Embryonic facial prominence (tissue), 1 donor: ENCODE data around the gene RPRD1A.
"Not testable (repeated sequence)": the region's sequence is repeated elsewhere in the genome, so short reads cannot be mapped to it uniquely, and the experiment has no call there.

Experiments
- DNase-seq: peaks from one replicate; pipeline ENCODE4 v3.0.0-alpha.2; 2016; ENCODE audit errors: extremely low spot score

The RPRD1A gene

GRCh38 chr18:36078751-36079529, 11.6 kb upstream of the RPRD1A start:
- no peak for DNase-seq

GRCh38 chr18:36077764-36078163, 10.4 kb upstream of the RPRD1A start:
- not testable (repeated sequence) for DNase-seq

GRCh38 chr18:36075862-36076587, 8.7 kb upstream of the RPRD1A start:
- no peak for DNase-seq

DNA sequence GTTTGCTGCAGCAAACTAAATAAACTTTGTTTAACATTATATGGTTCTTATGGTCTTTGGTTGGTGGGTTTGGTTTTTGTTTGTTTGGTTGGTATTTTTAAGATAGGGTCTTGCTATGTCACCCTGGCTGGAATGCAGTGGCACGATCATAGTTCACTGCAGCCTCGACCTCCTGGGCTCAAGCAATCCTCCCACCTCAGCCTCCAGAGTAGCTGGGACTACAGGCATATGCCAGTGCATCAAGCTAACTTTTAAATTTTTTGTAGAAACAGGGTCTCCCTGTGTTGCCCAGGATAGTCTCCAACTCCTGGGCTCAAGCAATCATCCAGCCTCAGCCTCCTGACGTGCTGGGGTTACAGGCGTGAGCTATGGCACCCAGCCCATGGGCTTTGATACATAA, 7.1 kb upstream of the RPRD1A start:
- DNase-seq = no peak

GRCh38 chr18:36073676-36074075, 6.3 kb upstream of the RPRD1A start:
- no peak for DNase-seq

- DNase-seq = not testable (repeated sequence)
Measured at GRCh38 chr18:36072406-36072805, 5.0 kb upstream of the RPRD1A start.

DNA sequence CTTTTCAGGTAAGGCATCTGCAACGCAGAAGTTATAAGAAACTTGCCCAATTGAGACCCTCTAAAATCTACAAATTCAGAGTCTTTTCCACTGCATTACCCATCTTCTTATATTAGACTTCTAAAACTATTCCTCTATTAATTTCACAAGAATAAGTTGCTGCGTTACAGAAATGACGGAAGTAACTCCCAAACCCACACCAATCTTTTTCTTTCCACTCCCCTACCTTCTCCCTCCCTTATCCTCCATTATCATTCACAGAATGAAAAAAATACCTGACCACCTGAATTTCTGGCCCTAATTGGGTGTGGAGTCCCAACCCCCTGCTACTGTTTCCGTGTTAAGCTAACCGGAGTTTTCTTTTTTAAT, 689 bp downstream of the RPRD1A start:
- no peak for DNase-seq

DNA sequence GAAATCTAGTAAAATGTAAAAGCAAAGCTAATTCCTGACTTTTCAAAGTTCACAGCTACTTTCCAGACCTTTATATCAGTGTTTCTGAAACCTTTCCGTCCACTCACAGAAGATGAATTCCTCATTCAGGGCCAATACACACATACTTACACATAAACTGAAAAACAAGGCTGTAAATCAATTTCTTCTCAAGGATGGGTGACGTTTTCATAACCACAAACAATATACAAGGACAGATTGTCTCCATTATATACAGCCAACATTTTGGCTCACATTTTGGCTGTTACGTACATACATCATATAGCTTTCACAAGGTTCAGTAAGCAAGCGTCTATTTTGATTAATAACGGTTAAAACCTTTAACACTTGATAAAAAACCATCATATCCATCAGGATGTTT, 1.4 kb downstream of the RPRD1A start:
- no peak for DNase-seq

GRCh38 chr18:36064809-36065079, 2.6 kb downstream of the RPRD1A start:
- DNase-seq = not testable (repeated sequence)

DNA sequence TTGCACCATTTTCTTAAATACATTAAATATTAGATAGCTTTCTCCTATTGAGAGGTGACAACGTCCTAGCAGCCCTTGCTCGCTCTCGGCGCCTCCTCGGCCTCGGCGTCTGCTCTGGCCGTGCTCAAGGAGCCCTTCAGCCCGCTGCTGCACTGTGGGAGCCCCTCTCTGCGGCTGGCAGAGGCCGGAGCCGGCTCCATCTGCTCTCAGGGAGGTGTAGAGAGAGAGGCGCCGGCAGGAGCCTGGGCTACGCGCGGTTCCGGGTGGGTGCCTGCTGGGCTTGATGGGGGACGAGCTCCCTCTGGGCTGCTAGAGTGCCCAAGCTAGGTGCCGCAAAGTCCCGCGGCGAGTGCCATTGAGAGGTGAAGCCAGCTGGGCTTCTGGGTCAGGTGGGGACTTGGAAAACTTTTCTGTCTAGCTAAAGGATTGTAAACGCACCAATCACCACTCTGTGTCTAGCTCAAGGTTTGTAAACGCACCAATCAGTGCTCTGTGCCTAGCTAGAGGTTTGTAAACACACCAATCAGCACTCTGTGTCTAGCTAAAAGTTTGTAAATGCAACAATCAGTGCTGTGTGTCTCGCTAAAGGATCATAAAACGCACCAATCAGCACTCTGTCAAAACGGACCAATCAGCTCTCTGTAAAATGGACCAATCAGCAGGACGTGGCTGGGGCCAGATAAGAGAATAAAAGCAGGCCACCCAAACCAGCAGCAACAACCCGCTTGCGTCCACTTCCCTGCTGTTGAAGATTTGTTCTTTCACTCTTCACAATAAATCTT, 3.1 kb downstream of the RPRD1A start:
- DNase-seq = no peak

DNA sequence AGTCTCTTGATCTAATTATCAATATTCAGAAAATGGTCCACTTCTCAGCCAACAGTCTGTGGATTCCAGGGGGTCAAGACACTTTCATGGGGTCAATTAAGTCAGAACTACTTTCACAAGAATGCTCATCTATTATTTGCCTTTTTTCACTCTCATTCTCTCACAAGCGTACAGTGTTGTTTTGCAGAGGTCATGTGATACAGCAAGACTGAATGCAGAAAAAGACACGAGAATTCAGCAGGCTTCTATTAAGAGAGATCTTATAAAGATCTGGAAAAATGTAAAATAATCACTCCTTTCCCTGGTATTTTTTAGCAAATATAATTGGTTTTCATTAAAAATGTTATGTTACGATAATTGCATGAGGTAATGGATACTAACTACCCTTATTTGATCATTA, 8.7 kb downstream of the RPRD1A start:
- no peak for DNase-seq

DNA sequence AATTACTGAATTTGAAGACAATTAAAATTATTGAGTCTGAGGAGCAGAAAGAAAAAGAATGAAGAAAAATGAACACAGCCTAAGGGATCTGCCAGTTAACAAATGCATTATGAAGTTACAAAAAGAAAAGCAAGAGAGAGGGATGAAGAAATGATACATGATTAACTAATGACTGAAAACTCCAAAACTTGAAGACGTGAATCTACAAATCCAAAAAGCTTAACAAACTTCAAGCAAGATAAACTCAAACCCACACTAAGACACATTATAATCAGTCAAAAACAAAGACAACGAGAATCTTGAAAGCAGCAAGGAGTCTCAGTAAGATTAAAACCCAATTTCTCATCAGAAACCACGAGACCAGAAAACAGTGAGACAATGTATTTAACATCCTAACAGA, 15.6 kb downstream of the RPRD1A start:
- DNase-seq = no peak

- no peak for DNase-seq
Measured at GRCh38 chr18:36050479-36050878, 16.9 kb downstream of the RPRD1A start.

- no peak for DNase-seq
Measured at GRCh38 chr18:36047521-36047920, 19.8 kb downstream of the RPRD1A start.

GRCh38 chr18:36046898-36047297, 20.5 kb downstream of the RPRD1A start:
- no peak for DNase-seq

DNA sequence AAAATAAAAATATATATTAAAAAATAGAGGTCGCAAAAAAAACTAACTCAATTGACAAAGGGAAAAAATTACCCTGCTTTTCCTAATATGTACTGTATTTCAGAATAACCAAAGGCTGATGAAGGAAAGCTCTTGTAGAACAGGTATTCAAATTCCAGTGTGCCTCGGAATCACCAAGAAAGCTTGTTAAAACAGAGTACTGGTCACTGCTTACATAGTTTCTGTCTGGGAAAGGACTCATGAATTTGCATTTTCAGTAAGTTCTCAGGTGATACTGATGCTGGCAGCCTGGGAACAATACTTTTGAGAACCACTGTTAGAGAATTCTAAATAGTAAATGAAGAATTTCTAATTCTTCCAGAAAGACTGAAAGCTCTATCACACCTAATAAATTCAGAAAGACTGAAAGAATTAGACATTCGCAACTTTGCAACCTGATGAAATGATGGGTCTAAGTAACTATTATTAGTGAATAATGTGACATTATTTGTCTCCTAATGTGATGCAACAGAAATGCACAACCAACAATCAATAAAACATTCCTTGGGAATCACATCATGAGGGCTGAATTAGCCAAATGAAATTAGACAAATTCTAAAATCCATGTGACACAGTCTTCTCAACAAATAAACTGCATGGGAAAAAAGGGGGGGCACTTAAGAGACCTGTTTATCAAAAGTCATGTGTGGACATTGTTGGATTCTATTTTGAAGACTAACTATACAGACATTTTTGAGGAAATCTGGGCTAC, 21.9 kb downstream of the RPRD1A start:
- no peak for DNase-seq

GRCh38 chr18:36043153-36043552, 24.2 kb downstream of the RPRD1A start:
- no peak for DNase-seq

DNA sequence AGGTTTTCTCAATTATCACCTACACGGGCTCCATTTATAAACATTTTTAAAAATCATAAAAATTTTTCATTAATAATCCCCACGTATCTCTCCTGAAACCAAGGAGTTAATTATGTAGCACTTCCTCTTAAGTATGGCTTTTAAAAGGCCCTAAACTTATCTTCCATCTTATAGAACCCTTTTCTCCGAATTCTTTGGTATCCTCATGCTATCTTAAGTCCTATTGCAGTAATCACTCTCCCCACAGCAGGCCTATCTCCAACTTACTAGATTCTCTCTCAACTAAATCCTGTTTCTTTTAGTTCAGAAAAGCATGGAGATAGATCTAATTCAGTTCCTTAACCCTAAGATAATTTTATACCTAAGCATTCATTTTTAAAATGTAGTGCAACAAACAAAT, 26.2 kb downstream of the RPRD1A start:
- DNase-seq = no peak

- no peak for DNase-seq
Measured at GRCh38 chr18:36038102-36038663, 29.2 kb downstream of the RPRD1A start.

- DNase-seq = no peak
Measured at GRCh38 chr18:36035253-36035652, 32.1 kb downstream of the RPRD1A start.

DNA sequence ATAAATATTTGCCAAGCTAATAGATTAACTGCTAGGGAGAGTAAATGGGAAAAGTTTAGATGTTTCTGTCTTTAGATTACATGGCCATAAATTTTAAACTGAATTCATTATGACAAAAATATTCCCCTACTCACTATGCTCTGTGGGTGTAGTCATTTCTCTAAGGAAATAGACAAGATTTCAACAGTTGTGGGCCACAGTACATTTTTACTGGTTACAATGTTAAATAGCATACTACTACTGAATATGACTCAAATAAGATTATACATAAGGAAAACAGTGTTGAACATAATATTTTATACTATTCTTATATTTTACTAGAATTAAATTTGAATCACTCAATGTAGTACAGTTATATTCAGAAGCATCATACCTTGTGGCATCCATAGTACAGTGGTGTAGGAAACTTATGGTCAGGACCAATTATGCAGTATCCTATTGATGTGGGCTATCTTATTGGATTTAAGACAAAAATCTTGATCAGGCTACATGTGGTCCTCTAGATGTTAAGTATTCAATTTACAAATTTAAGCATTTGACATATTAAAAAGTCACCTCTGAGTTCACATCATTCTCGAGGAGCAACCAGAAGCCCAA, 33.0 kb downstream of the RPRD1A start:
- DNase-seq = no peak
